ENCODE results near the gene TBX6. TPM values are rescaled to one million over a fixed set of nuclear protein-coding genes. Genes with fewer than 3 reads are reported as not detected.

Gene TBX6
- polyA plus RNA-seq, 6 donors from 2014 or later: 0.18 to 0.64 (median 0.41) TPM

GRCh38 chr16:30063893-30064728, 27.6 kb downstream of the TBX6 start:
- Mint-ChIP-seq H3K4me1 (peaks cover 21 to 34% (median 29%) of the 10 kb centered on the region in 3 donors), H3K27me3 (no peaks in the 10 kb centered on the region), H3K27ac (peak overlapping the region; percentile 92 to 99 (median 98)), H3K4me3 (peak overlapping the region; percentile 91 to 100 (median 99)), H3K9me3 (no peaks in the 10 kb centered on the region), H3K36me3 (no peaks in the 10 kb centered on the region)
- DNase-seq (peak; percentile 74), ATAC-seq (ENCODE audit: low read depth in 2 of 2) (peak; percentile 46)

- ATAC-seq (ENCODE audit: low read depth in 2 of 2): no peak
- peak overlapping the region; percentile 25 to 100 (median 97) for H3K4me3 Mint-ChIP-seq
- H3K4me1 Mint-ChIP-seq: peaks cover 18 to 30% (median 29%) of the 10 kb centered on the region in 3 donors
- DNase-seq: no peak
- no peaks in the 10 kb centered on the region for H3K27me3 Mint-ChIP-seq
- no peaks in the 10 kb centered on the region for H3K9me3 Mint-ChIP-seq
- no peaks in the 10 kb centered on the region for H3K36me3 Mint-ChIP-seq
- peak overlapping the region; percentile 3 to 99 (median 73) for H3K27ac Mint-ChIP-seq
These were observed 28.3 kb downstream of the TBX6 start for GRCh38 chr16:30063278-30063892.

DNA sequence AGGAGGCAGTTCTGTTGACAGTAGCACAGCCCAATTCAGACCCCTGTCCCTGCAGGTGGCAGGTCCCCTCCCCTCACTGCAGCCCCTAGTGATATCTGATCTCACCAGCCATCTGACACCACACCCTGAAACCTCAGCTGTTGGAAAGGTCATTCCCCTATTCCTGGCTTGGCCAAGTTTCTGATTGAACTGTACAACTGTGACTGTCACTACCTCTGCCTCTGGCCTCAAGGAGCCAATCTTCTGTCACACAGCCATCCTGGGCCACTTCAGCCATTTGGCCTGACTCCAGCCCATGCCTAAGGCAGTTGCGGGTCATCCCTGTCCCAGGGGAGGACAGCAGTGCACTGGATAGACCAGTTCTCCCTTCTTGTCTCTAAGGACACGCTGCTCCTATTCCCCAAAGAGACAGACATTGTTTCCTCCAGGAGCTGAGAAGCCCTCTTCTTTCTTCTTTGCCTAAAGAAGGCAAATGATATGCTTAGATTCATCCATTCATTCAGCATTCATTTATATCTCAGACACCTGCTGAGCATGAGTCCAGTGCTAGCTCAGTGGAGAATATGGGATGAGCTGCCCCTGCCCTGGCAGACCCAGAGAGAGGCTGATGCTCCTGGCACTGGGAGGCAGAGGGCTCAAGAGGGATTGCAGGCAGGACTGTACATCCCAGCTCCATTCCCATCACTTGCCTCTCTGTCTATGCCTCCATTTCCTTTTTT, 30.7 kb downstream of the TBX6 start:
- ATAC-seq (ENCODE audit: low read depth in 2 of 2) (no peak), DNase-seq (no peak)
- no peaks in the 10 kb centered on the region for H3K9me3 Mint-ChIP-seq
- no peak overlapping the region for H3K27ac Mint-ChIP-seq
- no peaks in the 10 kb centered on the region for H3K36me3 Mint-ChIP-seq
- H3K4me1 Mint-ChIP-seq: peaks cover 5 to 17% (median 13%) of the 10 kb centered on the region in 3 donors
- H3K27me3 Mint-ChIP-seq: no peaks in the 10 kb centered on the region
- H3K4me3 Mint-ChIP-seq: peak overlapping the region in 1 of 8 donors; percentile 29

DNA sequence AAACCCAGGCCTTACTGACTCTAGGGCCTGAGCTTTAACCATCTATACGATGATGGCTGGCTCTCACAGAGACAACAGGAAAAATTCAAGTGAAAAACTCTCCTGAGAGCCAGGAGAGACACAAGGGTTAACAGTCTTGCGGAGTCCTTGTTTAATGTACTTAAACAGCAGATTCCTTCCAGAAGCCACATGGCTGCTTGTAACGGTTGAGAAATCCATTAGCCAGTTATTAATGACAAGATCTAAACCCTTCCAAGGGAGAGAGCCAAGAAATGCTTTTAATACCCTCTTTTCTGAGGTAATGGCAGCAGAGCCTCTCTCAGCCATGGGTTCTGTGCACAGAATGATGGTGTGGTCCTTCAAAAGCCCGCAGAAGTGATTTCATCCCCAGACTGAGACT, 31.4 kb downstream of the TBX6 start:
- no peaks in the 10 kb centered on the region for H3K27me3 Mint-ChIP-seq

GRCh38 chr16:30054959-30055553, 36.7 kb downstream of the TBX6 start:
- H3K27me3 Mint-ChIP-seq: no peaks in the 10 kb centered on the region
- peaks cover 10 to 23% (median 10%) of the 10 kb centered on the region in 3 donors for H3K4me1 Mint-ChIP-seq
- H3K4me3 Mint-ChIP-seq: peak overlapping the region in 5 of 8 donors; percentile 15 to 77 (median 52)
- no peak for DNase-seq
- peak; percentile 31 to 50 for ATAC-seq (ENCODE audit: low read depth in 2 of 2)
- H3K27ac Mint-ChIP-seq: peak overlapping the region in 1 of 6 donors; percentile 32
- H3K36me3 Mint-ChIP-seq: no peaks in the 10 kb centered on the region
- H3K9me3 Mint-ChIP-seq: no peaks in the 10 kb centered on the region

More for the DNA sequence above, 31.4 kb downstream of the TBX6 start:
- Mint-ChIP-seq H3K9me3 (no peaks in the 10 kb centered on the region), H3K4me1 (peaks cover 5 to 17% (median 13%) of the 10 kb centered on the region in 3 donors), H3K36me3 (no peaks in the 10 kb centered on the region), H3K4me3 (no peak overlapping the region), H3K27ac (no peak overlapping the region)
- no peak for ATAC-seq (ENCODE audit: low read depth in 2 of 2)
- no peak for DNase-seq

GRCh38 chr16:30054451-30054850, 37.3 kb downstream of the TBX6 start:
- Mint-ChIP-seq H3K4me3 (peak overlapping the region in 7 of 8 donors; percentile 51 to 93 (median 68)), H3K4me1 (peaks cover 10 to 23% (median 10%) of the 10 kb centered on the region in 3 donors), H3K36me3 (no peaks in the 10 kb centered on the region), H3K9me3 (no peaks in the 10 kb centered on the region), H3K27ac (peak overlapping the region in 2 of 6 donors; percentile 49 to 76), H3K27me3 (no peaks in the 10 kb centered on the region)
- DNase-seq: no peak
- no peak for ATAC-seq (ENCODE audit: low read depth in 2 of 2)

GRCh38 chr16:30053376-30054015, 38.2 kb downstream of the TBX6 start:
- Mint-ChIP-seq H3K27me3 (no peaks in the 10 kb centered on the region), H3K4me1 (peaks cover 10 to 23% (median 10%) of the 10 kb centered on the region in 3 donors), H3K4me3 (peak overlapping the region; percentile 68 to 93 (median 88)), H3K9me3 (no peaks in the 10 kb centered on the region), H3K27ac (peak overlapping the region in 4 of 6 donors; percentile 57 to 91 (median 79)), H3K36me3 (no peaks in the 10 kb centered on the region)
- ATAC-seq (ENCODE audit: low read depth in 2 of 2): peak; percentile 14 to 17
- no peak for DNase-seq

DNA sequence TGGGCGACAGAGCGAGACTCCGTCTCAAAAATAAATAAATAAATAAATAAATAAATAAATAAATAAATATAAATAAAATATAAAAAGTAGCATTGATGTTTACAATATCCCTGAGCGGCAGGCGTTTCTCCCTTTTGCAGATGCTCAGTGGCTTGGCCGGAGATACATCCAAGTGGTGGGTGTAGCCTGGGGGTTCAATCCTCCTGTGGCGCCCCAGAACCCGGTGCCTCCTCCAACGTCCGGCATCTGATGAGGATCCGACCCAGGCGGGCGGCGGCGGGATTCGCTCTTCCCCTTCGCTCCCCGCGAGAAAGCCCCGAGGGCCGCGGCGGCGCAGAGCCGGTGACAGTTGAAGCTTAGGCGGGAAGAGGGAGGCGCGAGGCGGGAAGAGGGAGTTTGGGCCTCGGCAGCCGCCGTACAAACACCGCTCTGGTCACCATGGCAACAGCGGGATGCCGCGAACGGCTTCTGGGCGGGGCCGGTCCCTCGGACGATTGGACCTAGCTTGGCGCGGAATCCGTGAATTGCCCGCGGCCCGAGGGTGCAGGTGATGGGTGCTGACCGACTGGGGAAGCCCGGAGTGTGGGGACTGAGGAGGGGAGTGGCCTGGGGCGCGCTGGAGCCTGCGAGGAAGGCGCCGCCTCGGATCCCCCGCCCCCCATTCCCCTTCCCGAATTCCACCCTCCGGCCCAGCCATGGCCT, 38.9 kb downstream of the TBX6 start:
- ATAC-seq (ENCODE audit: low read depth in 2 of 2) (peak; percentile 76 to 88), DNase-seq (peak; percentile 81)
- peak overlapping the region in 5 of 6 donors; percentile 42 to 90 (median 83) for H3K27ac Mint-ChIP-seq
- H3K4me3 Mint-ChIP-seq: peak overlapping the region; percentile 85 to 94 (median 89)
- H3K9me3 Mint-ChIP-seq: no peaks in the 10 kb centered on the region
- no peaks in the 10 kb centered on the region for H3K36me3 Mint-ChIP-seq
- peaks cover 10 to 23% (median 10%) of the 10 kb centered on the region in 3 donors for H3K4me1 Mint-ChIP-seq
- no peaks in the 10 kb centered on the region for H3K27me3 Mint-ChIP-seq

GRCh38 chr16:30051518-30051917, 40.2 kb downstream of the TBX6 start:
- Mint-ChIP-seq H3K4me3 (peak overlapping the region in 7 of 8 donors; percentile 9 to 79 (median 61)), H3K9me3 (no peaks in the 10 kb centered on the region), H3K27me3 (no peaks in the 10 kb centered on the region), H3K27ac (peak overlapping the region in 3 of 6 donors; percentile 22 to 82 (median 50)), H3K4me1 (peaks cover 10 to 23% (median 10%) of the 10 kb centered on the region in 3 donors), H3K36me3 (no peaks in the 10 kb centered on the region)
- ATAC-seq (ENCODE audit: low read depth in 2 of 2) (no peak), DNase-seq (no peak)

DNA sequence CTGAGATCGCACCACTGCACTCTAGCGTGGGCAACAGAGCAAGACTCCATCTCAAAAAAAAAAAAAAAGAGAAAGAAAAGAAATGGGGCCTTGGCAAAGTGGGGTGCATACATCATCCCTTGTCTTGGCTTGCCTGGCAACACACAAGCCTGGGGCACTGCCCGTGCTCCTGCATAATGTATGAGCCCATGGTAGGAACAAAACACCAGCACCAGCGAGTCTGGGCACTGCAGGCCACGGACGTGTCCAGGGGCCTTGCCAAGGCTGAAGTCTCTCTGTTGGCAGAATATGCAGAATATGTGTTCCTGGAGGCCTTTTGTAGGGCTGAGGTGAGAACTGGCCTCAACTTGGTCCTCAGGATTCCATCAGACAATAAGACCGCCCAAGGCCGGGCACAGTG, 41.9 kb downstream of the TBX6 start:
- ATAC-seq (ENCODE audit: low read depth in 2 of 2) (no peak), DNase-seq (no peak)
- Mint-ChIP-seq H3K9me3 (no peaks in the 10 kb centered on the region), H3K27me3 (peaks cover 0 to 9% (median 3%) of the 10 kb centered on the region in 3 donors), H3K27ac (no peak overlapping the region), H3K36me3 (no peaks in the 10 kb centered on the region), H3K4me3 (no peak overlapping the region), H3K4me1 (peaks cover 10 to 19% (median 15%) of the 10 kb centered on the region in 3 donors)

- H3K36me3 Mint-ChIP-seq: no peaks in the 10 kb centered on the region
These were observed 45.1 kb downstream of the TBX6 start for GRCh38 chr16:30046588-30046987.

GRCh38 chr16:30046178-30046577, 45.5 kb downstream of the TBX6 start:
- no peak overlapping the region for H3K4me3 Mint-ChIP-seq
- H3K27ac Mint-ChIP-seq: no peak overlapping the region
- ATAC-seq (ENCODE audit: low read depth in 2 of 2) (no peak), DNase-seq (no peak)
- no peaks in the 10 kb centered on the region for H3K36me3 Mint-ChIP-seq
- H3K9me3 Mint-ChIP-seq: no peaks in the 10 kb centered on the region
- peaks cover 0 to 5% (median 0%) of the 10 kb centered on the region in 3 donors for H3K4me1 Mint-ChIP-seq
- peaks cover 0 to 12% (median 3%) of the 10 kb centered on the region in 3 donors for H3K27me3 Mint-ChIP-seq

More at GRCh38 chr16:30046588-30046987, 45.1 kb downstream of the TBX6 start:
- no peak for DNase-seq
- no peak for ATAC-seq (ENCODE audit: low read depth in 2 of 2)
- Mint-ChIP-seq H3K27me3 (peaks cover 0 to 12% (median 3%) of the 10 kb centered on the region in 3 donors), H3K4me1 (peaks cover 0 to 5% (median 2%) of the 10 kb centered on the region in 3 donors), H3K4me3 (no peak overlapping the region), H3K27ac (no peak overlapping the region), H3K9me3 (no peaks in the 10 kb centered on the region)

Measured in naive B cell (primary cell).